Activated CD4-positive, CD25-positive, alpha-beta regulatory T cell (primary cell): ENCODE results near the gene TEAD1.

ENCODE experiments used
- DNase-seq, 4 experiments: peaks; one replicate each; lab custom pipeline; 2025; lab: John Stamatoyannopoulos, UW

The TEAD1 gene

GRCh38 chr11:12686246-12687060, 12.2 kb downstream of the TEAD1 start:
- no peak for DNase-seq

- no peak for DNase-seq
Observed at GRCh38 chr11:12687216-12687623, 13.0 kb downstream of the TEAD1 start.

- DNase-seq = no peak
Observed at GRCh38 chr11:12687740-12688139, 13.5 kb downstream of the TEAD1 start.

- no peak for DNase-seq
Observed at GRCh38 chr11:12689029-12689755, 15.0 kb downstream of the TEAD1 start.

GRCh38 chr11:12690663-12691062, 16.4 kb downstream of the TEAD1 start:
- no peak for DNase-seq

- DNase-seq = no peak
Observed at GRCh38 chr11:12691473-12691872, 17.3 kb downstream of the TEAD1 start.

- no peak for DNase-seq
Observed at GRCh38 chr11:12692229-12693075, 18.2 kb downstream of the TEAD1 start.

GRCh38 chr11:12693094-12693478, 18.9 kb downstream of the TEAD1 start:
- no peak for DNase-seq

GRCh38 chr11:12693479-12694182, 19.4 kb downstream of the TEAD1 start:
- DNase-seq = no peak

- no peak for DNase-seq
Observed at GRCh38 chr11:12694183-12694531, 19.9 kb downstream of the TEAD1 start.

- DNase-seq = no peak
Observed at GRCh38 chr11:12695221-12695794, 21.1 kb downstream of the TEAD1 start.

GRCh38 chr11:12695873-12696272, 21.7 kb downstream of the TEAD1 start:
- no peak for DNase-seq

- no peak for DNase-seq
Observed at GRCh38 chr11:12696911-12697581, 22.8 kb downstream of the TEAD1 start.

GRCh38 chr11:12698048-12698447, 23.8 kb downstream of the TEAD1 start:
- no peak for DNase-seq

GRCh38 chr11:12701811-12702592, 27.8 kb downstream of the TEAD1 start:
- DNase-seq = no peak

- DNase-seq = no peak
Observed at GRCh38 chr11:12702999-12703453, 28.8 kb downstream of the TEAD1 start.

- no peak for DNase-seq
Observed at GRCh38 chr11:12704049-12704448, 29.8 kb downstream of the TEAD1 start.

- DNase-seq = no peak
Observed at GRCh38 chr11:12705874-12706273, 31.7 kb downstream of the TEAD1 start.

- no peak for DNase-seq
Observed at GRCh38 chr11:12706545-12707499, 32.6 kb downstream of the TEAD1 start.
